NCI-H1930 (cell line): ENCODE measurements around the gene SIX3.

ENCODE experiments used
- DNase-seq, 2 experiments: peaks; one replicate each; lab custom pipeline; 2025; lab: John Stamatoyannopoulos, UW

SIX3 gene

DNA sequence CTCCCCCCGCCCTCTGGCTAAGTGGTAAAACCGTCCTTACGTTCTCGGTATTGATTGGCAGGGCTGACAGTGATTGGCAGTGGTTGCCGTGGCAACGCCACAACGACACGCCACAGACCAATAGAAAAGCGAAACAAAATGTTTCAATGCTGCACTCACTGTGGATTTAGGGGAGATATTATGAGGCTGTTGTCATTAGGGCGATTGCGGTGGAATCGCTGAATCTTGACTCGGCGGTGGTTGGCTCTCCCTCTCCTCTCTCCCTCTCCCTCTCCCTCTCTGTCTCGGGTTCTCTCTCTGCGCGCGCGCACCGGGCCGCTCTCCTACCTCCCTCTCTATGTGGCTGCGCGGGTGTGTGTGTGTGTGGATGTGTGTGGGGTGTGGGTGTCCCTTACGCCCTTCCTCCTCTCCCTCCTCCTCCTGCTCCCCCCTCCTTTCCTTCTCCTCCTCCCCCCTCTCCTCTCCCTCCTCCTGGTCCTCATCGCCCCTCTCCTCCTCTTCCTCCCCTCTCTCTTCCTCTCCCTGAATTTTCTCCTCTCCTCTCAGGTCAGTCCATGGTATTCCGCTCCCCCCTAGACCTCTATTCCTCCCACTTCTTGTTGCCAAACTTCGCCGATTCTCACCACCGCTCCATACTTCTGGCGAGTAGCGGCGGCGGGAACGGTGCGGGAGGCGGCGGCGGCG is at the start of gene SIX3:
Gene SIX3, plus strand, starts transcription at position 152 of the 684 bp plus-strand sequence. Its CDS starts 403 bp downstream, at position 555.
- DNase-seq = no peak

DNA sequence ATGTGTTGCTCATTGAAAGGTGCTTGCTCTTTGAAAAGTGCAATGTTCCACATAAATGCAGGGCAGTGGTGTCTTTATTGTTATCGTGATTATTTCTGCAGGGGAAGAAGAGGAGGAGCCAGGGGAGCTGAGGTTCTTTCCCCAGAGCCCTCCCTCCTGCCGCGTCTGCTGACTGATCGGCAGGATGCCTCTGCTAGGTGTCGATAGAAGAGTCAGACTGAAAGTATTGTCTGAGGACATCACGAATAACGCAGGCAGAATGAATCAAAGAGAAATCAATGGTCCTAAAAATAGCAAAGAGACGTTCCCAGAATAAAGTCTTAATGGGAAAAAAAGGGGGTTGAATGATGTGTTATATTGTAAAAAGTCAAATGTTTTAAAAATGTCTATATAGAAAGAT is 47.4 kb upstream of the SIX3 start:
- DNase-seq = no peak

DNA sequence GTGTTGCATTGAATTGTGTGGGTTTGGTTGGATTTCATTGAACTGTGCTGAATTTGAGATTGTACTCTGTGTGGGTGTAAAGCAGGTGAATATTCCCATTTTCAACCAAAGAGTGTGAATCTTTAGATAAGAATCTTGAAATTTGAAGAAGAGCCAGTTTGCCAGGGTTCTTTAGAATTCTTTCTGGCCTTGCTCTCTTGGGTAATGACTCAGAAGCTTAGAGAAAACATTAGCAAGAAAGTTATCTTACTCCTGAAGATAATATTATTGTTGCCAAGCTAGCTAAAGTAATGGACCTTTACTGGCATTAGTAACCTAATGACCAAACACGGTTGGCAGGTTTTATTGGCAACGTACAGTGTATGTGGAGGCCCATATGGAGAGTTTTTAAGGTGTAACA is 46.4 kb upstream of the SIX3 start:
- DNase-seq = no peak

DNA sequence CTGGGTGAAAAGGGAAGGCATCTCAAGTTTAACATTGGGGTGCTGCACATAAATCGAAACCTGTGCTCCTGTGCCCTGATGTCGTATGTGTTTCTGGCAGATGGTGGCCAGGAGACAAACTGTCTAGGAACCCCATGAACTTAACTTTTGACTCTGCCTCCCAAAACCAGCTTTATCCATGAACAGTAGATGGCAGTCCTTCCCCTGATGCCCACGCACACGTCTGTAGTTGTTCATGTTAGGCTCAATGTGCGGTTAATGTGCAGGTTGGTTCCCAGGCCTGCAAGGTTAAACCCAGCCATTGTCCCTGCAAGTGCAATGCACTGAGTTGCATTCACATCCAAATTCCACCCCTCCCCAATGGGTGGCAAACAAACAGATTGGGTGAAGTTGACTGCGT is 44.1 kb upstream of the SIX3 start:
- peak in 1 of 2 experiments; percentile 20 for DNase-seq

DNA sequence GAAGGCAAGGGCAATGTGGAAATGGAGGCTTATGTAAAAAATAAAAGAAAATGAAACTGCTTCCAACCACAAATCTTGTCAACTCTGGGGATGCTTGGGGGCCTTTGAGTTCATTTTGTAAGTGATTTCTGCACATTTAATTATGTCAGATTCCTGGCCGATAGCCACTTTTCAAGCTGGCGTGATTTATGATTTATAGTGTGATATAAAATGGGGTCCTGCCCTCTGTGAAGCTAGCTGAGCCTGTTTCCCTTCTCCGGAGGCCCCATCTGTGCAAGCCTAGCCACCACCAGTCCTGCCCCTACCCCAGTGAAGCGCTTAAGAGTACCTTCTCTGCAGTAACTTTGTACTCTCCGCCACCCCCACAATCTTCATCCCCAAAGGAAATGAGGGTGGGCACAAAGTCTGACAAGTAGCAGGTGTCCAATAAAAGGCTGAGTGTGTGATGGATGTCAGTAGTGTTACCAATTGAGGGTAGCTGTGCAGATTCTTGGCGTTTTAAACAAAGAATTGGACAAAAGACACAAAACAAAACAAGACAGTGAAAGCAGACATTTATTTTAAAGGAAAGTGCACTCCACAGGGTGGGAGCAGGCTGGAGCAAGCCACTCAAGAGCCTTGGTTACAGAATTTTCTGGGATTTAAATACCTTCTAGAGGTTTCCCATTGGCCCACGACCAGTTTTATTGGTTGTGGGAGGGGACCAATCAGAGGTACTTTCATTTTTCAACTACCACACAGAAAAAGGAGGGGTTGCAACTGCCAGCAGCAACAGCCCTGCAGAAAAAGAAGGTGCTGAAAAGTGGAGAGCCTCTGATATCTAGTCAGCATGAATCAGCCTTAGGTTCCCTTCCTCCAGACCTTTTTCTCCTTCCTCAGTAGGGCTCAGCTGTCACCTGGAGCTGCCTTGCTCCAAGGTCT is 39.0 kb upstream of the SIX3 start:
- no peak for DNase-seq

DNA sequence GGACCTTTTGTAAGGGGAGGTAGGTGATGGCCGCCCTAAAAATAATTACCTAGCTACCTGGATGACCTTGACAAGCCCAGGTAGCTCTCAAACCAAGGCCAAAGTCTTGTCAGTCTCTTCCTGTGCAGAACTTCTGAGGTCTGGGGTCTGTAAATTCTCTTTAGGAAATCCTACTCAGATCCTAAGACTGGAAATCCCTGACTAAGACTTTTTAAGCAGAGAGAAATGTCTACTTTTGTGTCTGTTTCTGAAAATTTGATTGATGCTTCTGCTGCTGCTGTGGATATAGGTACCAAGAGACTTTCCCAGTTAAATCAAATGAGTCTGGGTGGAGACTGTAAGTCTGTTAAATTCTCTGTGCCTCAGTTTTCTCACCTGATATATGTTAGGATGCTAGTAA is 36.9 kb upstream of the SIX3 start:
- DNase-seq = no peak

DNA sequence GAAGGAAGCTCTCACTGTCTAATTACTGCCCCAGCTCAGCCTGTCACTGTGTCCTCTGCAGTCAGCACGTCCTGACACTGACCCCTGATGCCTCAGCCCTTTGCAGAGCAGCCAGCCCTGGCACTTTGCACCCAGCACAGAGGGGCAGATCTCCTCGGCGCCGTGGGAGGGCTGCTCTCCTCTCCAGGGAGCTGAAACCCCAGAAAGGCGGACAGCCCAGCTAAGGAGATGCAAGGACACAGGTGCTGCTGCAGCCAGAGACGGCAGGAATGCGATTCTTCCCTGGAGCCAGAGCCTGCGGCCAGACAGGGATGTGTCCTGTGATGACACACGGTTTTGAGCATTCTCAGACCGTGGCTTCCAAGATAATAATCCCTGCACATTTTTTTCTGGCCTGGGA is 34.5 kb upstream of the SIX3 start:
- no peak for DNase-seq

DNA sequence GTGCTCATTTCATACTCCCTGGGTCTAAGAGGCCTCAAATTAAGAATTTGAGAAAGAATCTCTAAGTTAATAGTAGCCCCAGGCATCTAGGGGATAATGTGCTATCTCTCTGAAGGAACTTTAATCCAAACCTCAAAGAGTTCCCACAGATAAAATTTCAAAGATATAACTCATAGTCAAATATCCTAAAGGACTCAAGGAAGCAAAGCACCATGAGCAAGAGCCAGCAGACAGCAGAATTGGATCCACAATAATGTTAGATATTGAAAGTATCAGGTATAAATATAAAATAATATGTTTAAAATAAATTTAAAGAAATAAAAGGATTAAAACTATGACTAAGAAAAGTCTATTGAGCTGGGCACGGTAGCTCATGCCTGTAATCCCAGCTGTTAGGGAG is 31.7 kb upstream of the SIX3 start:
- no peak for DNase-seq

DNA sequence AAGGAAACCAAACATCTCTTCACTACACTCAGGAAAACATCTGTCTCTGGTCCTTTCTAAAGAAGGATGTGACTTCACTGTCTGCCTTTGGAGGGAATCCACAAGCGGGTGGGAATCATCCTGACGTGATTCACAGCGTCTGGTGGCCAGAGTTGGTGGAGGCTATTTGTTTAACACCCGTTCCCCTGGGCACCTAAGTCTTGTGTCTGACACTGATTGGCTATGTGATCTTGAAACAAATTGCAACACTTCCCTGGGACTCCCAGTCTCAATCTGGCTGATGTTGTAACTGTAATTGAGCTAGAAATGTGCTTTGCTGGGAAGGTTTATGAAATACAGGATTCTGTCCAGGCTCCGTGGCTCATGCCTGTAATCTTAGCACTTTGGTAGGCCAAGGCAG is 28.8 kb upstream of the SIX3 start:
- no peak for DNase-seq

DNA sequence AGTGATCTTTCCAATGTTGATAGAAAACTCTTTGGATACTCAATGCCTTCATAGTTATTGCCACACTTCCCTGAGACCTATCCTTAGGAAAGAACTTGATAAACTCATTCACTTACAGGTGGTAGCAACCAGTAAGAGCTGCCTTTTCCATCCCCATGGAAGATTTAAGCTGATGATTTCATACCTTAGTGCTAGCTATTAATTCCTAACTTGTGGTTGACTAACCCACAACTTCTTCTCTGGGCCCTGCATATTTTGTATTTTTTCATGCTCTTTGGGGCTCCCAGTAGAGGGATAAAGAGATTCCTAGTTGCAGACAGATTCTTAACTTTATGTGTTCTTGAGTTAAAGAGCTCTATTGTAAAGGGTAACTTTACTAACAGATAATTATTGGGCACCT is 25.2 kb upstream of the SIX3 start:
- DNase-seq = no peak

DNA sequence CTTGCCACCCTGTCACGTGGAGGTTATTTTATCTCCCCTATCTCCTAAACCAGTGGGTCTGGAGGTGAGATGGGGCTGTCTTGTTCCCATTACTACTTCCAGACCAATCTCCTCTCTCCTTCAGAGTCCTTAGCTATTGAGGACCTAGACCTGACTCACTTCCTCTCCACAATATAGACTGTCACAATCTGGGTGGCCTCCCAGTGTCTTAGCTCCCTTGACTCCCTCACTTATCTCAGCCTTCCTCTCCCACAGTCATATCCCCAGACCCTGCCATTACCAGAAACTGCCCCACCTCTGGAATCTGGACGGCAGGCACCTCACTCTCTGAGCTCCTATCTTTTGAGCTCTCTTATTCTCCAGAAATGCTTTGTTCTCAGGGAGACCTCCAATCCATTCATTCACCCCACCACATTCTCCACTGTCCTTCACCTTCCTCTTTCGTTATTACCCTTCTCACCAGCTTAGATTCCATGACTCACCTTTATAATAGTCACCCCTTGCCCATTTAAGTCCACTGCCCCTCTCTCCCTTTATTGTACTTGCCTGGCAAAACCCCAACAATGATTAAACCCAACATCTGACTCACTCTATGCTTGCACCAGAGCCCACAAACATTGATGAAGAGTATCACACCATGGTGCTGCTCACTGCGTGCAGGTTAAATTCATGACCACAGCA is 23.3 kb upstream of the SIX3 start:
- DNase-seq = no peak

DNA sequence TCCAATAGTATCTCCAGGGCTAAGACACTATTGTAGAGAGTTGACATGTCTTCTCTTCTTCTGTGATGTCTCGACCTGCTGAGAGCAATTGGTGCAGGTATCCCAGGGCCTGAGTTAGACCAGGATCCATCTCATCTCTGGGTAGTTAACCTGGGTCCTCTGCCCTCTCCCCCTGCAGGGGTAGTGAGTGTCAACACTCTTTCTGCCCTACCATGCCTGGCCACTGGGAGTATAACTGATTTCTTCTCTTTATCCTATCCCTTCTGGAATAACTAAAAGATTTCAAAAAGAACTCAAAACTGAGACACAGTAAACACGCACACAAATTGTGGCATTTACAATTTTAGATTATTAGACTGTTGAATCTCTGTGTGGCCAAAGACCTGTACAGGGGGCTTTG is 20.8 kb upstream of the SIX3 start:
- no peak for DNase-seq

DNA sequence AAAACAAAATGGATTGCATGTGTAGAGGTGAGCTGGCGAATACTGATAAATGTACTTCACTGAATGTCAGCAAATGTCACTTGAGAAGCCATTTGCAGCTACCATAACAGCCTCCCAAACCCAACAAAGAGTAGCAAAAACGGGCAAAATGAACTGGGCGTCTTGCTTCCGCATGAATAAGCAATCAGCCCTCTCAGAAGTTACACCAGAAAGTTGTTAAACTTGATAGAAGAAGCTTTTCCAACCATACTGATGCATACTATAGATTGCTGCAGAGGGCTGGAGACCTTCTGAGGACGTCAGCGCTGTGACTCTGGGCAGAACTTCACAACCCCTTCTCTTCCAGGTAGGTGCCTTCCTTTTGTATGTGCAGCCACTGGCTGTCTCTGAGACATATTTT is 18.7 kb upstream of the SIX3 start:
- no peak for DNase-seq

DNA sequence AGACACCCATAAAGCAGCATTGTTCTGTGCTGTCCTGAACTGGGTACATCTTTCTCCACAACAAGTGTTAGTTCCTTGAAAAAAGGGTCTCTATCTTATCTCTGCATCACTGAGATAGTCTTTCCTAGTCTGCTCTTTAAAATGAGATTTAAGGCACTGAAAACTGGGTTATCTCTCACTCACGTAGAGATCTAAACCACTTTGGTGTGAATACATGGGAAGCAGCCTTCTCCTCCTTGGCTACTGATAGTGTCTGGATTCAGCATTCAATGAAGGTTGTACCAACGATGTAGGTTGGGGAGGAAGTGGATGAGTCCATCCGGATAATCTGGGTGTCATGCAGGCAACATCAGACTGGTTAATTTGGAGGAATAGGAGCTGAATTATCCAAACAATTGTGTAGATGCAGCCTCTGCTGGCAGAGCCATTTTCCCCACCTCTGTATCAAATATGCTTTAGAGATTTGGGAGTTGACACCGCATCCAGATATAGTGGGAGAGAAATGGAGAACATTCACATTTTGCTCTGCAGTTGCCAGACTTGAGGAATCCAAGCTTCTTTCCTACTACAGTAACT is 15.9 kb upstream of the SIX3 start:
- no peak for DNase-seq

DNA sequence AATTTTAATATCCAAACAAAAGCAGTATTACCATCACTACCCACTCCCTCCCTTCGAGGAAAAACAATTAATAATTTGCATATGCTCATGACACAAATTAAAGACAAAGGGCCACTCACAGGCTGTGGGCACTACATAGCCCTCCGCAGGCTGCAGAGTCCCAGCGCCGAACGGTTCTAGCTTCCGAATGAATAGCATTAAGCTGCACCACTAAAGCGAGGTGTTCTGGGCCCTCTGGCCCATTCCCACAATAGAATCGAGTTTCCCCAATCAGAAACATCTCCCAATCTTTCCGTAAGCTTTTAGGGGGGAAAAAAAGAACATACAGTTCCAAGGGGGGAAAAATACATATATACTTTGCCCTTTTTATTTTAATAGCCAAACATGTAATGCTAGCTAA is 14.5 kb upstream of the SIX3 start:
- no peak for DNase-seq

DNA sequence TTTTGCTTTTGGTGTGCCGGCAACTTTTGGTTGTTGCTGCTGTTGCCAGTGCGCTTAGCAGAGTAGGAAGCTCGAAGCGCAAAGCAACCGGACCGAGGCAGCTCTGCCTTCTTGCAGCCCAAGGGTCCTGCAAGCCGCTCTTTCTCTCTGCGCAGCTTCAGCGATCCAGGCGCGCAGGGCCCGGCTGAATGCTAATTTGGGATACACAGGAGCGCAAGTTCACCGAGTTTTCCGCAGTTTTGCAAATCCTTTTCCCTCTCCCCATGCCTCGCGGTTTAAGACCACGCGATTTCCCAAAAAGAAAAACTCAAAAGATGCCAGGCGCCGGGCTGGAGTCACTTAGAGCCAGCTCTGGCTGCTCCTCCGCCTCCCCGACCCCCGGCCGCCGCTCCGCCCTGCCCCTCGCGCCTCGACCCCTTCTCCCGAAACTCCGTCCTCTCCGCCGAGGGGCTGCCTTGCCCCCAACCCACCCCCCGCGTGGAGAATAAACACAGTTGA is 13.5 kb upstream of the SIX3 start:
- DNase-seq = no peak

DNA sequence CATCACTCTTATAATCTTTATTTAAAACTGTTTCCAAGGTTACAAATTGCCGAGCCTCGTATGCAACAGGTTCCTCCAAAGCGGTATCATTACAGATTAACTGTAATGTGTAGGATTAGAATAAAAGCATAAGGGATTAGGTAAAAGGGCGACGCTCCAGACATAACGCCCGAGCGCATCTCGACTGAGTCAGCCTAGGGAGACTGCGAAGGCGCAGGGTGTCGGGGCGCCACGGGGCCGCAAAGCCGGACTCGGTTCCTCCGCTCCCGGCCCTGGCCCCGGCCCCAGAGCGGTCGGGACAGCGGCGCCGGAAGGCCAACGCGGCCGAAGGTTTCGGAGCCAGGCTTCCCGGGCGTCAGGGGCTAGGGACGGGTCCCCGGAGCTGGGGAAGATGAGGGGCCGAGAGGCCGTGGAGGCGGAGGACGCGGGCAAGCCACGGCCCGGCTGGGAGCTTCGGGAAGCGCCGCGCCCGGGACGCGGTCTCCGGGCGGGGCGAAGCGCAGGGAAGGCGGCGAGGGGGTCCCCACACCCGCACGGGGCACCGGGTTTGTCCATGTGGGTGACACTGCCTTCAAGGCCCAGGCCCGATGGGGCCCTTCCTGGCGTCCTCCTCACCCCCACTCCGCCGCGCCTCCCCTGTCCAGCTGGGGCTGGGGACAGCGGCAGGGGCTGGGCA is 12.9 kb upstream of the SIX3 start:
- no peak for DNase-seq

DNA sequence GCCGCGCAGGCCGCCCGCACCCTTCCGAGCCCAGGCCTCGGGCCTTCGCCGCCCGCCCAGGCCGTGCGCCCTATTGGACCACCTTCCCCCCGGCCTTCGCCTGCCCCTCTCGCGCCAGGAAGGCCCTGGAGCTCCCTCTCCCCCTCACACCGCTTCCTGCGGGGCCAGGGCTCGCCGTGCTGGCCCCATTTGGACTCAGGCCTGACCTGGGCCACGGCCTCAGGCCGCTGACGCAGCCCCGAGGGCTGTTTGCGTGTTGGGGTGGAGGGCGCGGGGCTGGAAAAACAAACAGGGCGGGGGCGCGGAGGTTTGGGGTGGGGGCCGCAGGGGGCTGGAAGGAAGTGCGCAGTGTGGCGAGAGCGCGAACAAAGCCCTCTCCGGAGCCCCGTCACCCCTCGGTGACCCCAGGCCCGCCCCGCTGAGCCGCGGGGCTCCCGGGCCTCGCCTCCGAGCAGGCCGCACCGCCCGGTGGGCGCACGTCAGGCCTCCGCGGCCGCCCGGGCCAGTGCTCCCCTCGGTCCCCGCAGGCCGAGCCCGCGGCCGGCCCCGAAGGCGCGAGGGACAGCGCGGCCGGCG is 12.3 kb upstream of the SIX3 start:
- DNase-seq = no peak

DNA sequence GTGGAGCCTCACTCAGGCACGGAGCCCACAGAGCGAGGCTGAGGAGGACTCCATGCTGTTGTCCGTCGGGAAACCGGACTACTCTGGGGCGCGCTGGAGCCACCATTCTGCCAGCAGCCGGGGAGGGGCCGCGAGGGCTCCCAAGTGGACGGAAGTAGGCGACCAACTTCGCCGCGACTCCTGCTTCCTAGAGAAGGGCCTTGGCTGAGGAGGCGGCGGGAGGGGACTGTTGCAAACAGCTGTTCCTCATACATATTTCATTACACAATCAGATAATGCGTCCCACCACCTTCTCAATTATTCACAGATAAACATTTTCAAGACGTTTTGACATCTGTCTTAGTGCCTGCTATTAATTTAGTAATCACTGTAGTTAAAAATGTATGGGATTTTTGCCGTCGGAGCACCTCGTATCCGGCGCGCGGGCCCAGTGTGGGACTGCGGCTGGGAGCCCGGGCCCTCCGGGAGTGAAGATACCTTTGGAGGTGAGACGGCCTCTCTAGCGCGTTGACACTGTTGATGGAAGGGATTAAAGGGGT is 11.7 kb upstream of the SIX3 start:
- no peak for DNase-seq

DNA sequence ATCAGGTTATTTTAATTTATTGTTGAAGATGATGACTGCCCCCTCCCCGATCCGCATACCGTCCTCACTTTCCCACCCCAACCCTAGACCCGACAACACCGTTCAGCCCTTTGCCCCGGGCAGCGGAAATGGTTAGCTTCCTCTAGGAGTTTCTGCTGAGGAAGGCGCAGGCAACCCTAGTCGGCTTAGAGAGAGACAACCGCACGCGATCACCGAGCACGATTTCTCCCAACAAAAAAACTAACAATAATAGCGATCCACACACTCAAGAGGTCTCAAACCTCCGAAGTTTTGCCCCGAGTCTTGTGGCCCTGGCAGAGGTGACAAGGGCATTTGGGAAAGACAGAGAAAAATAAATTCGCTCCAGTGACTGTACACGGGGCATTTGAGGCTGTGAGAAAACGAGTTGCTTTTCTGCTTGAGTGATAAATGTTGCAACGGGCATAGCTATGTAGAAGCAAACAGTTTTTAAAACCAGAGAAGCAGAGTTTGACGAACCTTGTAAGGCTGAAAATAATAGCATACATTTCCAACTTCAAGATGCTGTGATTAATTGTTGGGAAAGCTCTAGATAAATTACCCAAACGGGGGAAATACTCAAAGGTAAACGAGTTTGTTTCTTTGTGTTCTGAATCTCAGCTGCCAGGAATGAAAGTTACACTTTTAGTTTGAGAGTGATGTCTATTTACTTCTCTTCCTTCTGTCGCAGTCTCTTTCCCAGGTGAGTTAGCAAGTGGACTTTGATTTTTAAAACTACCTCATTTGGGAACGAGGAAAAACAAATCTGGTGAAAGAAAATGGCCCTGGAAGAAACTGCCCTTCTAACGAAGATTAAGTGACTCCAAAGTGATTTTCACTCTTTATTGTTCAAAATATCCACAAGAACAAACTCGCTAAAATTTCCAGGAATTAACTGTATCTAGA is 11.0 kb upstream of the SIX3 start:
- DNase-seq = no peak
